A673 (cell line): ENCODE measurements around the gene DCHS2.

Source experiments
- EZH2 ChIP-seq: fragments of 200-600 bp; sonication (generic); IDR thresholded peaks from 2 replicates; pipeline ENCODE4 v1.6.1; 2017; ENCODE audit warnings: borderline replicate concordance, low read depth, mild to moderate bottlenecking, mixed read lengths, antibody characterized with exemption, low read length; ENCODE audit not compliant: poor library complexity, severe bottlenecking
- TF ChIP-seq, protein P1 (sequence below): fragments of 300-800, 200-600 bp; sonication (generic); conservative IDR thresholded peaks from 2 replicates; pipeline ENCODE4 v1.5.1; 2017; ENCODE audit warnings: low read depth, mild to moderate bottlenecking, antibody characterized with exemption, low read length, moderate library complexity, mixed read lengths

DNA sequence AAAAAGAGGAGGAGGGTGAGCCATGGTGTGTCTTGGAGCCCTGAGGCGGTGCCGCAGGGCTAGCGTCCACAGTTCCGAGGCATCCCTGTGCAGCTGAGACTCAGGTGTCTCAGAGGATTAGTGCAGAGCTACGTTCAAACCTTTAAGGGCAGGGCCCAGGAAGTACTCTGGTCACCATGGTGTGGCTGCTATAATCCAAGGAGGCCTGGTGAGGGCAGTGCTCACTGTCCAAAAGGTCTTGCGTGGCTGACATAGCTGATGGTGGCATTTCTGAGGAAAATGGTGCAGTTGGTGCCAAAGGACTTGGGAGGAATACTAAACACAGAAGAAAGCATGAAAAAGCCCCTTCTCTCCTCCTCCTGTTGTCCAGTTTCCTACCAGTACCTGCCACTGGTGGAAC, 146.9 kb downstream of the DCHS2 start:
- TF ChIP-seq, protein P1, sequence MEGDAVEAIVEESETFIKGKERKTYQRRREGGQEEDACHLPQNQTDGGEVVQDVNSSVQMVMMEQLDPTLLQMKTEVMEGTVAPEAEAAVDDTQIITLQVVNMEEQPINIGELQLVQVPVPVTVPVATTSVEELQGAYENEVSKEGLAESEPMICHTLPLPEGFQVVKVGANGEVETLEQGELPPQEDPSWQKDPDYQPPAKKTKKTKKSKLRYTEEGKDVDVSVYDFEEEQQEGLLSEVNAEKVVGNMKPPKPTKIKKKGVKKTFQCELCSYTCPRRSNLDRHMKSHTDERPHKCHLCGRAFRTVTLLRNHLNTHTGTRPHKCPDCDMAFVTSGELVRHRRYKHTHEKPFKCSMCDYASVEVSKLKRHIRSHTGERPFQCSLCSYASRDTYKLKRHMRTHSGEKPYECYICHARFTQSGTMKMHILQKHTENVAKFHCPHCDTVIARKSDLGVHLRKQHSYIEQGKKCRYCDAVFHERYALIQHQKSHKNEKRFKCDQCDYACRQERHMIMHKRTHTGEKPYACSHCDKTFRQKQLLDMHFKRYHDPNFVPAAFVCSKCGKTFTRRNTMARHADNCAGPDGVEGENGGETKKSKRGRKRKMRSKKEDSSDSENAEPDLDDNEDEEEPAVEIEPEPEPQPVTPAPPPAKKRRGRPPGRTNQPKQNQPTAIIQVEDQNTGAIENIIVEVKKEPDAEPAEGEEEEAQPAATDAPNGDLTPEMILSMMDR = no peak
- no peak for TF ChIP-seq EZH2
